ENCODE data around the gene FIGN.

The FIGN gene

DNA sequence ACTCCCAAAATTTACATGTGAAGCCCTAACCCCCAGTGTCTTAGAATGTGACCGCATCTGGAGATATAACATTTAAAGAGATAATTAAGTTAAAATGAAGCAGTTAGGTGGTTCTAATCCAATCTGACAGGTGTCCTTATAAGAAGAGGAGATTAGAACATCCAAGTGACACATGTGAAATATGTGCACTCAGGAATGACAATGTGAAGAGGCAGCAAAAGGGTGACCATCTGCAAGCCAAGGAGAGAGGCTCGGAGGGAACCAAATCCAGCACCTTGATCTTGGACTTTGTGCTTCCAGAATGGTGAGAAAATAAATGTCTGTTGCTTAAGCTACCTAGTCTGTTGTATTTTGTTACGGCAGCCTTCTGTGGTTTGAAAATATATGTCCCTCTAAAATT lies 165.4 kb downstream of the FIGN start:
- H3K36me3 ChIP-seq (ENCODE audit: insufficient read depth, low read length): no peaks in the 10 kb centered on the region
- H3K4me1 ChIP-seq (ENCODE audit: control insufficient read depth, insufficient read depth, low read length, unreplicated experiment): no peaks in the 10 kb centered on the region
- H3K79me2 ChIP-seq (ENCODE audit: control insufficient read depth, insufficient read depth, low read length, unreplicated experiment): no peaks in the 10 kb centered on the region
- no peak overlapping the region for H3K4me3 ChIP-seq (ENCODE audit: low read depth, low read length)
- no peak overlapping the region for H2AFZ ChIP-seq (ENCODE audit: low read length, unreplicated experiment)
- no peak overlapping the region for H3K27ac ChIP-seq (ENCODE audit: low read depth, low read length)
- no peaks in the 10 kb centered on the region for H3K27me3 ChIP-seq (ENCODE audit: insufficient read depth, low read length)

DNA sequence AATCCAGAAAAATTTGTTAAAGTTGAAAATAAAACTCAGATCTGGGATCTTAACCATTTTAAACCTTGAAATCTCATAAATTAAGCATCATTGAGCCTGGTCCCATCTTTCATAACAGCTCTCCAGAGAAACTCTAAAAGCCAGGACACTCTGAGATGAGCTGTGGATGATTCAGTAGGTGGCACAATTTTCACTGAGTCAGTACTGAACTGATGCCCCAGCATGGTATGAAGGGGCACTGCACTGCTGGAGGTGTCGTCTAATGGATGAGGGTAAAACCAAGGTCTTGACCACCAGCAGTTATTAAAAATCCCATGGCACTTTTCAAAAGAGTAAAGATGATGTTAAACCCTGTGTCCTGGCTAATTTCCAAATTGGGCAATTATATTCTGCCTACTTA lies 170.6 kb downstream of the FIGN start:
- Histone ChIP-seq H3K4me3 (ENCODE audit: low read depth, low read length) (no peak overlapping the region), H3K4me1 (ENCODE audit: control insufficient read depth, insufficient read depth, low read length, unreplicated experiment) (no peaks in the 10 kb centered on the region), H3K27ac (ENCODE audit: low read depth, low read length) (no peak overlapping the region), H2AFZ (ENCODE audit: low read length, unreplicated experiment) (no peak overlapping the region), H3K79me2 (ENCODE audit: control insufficient read depth, insufficient read depth, low read length, unreplicated experiment) (no peaks in the 10 kb centered on the region), H3K36me3 (ENCODE audit: insufficient read depth, low read length) (no peaks in the 10 kb centered on the region), H3K27me3 (ENCODE audit: insufficient read depth, low read length) (no peaks in the 10 kb centered on the region)

DNA sequence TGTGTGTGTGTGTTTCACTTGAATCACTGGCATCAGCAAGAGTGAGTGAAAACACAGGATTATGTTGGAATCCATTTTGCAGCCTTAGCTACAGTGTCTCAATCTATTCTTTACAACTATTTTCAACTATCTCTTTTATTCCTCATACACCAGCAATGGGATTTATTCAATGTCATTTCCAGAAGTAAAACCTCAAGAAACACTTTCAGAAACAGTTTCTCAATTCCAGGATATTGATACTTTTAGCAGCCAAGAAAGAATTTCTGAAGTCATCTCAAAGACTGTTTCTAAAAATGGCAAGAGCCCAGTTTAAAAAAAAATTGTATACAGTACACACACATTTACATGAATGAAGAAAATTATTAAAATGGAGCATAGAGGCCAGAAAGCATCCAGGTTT lies 171.6 kb downstream of the FIGN start:
- Histone ChIP-seq H3K79me2 (ENCODE audit: control insufficient read depth, insufficient read depth, low read length, unreplicated experiment) (no peaks in the 10 kb centered on the region), H3K27me3 (ENCODE audit: insufficient read depth, low read length) (no peaks in the 10 kb centered on the region), H3K4me3 (ENCODE audit: low read depth, low read length) (no peak overlapping the region), H3K36me3 (ENCODE audit: insufficient read depth, low read length) (no peaks in the 10 kb centered on the region), H3K27ac (ENCODE audit: low read depth, low read length) (no peak overlapping the region), H3K4me1 (ENCODE audit: control insufficient read depth, insufficient read depth, low read length, unreplicated experiment) (no peaks in the 10 kb centered on the region), H2AFZ (ENCODE audit: low read length, unreplicated experiment) (no peak overlapping the region)

DNA sequence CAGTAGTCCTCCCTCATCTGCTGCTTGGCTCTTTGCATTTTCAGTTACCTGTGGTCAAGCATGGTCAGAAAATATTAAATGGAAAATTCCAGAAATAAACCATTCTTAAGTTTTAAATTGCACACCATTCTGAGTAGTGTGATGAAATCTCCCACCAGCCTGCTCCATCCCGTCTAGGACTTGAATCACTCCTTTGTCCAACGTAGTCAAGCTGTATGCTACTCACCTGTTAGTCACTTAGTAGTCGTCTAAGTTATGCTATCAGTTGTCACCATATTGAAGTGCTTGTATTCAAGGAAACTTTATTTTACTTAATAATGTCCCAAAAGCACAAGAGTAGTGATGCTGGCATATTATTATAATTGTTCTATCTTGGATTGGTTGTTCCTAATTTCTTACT lies 172.5 kb downstream of the FIGN start:
- H3K27me3 ChIP-seq (ENCODE audit: insufficient read depth, low read length): no peaks in the 10 kb centered on the region
- no peak overlapping the region for H2AFZ ChIP-seq (ENCODE audit: low read length, unreplicated experiment)
- no peak overlapping the region for H3K27ac ChIP-seq (ENCODE audit: low read depth, low read length)
- H3K4me3 ChIP-seq (ENCODE audit: low read depth, low read length): no peak overlapping the region
- H3K79me2 ChIP-seq (ENCODE audit: control insufficient read depth, insufficient read depth, low read length, unreplicated experiment): no peaks in the 10 kb centered on the region
- H3K36me3 ChIP-seq (ENCODE audit: insufficient read depth, low read length): no peaks in the 10 kb centered on the region
- H3K4me1 ChIP-seq (ENCODE audit: control insufficient read depth, insufficient read depth, low read length, unreplicated experiment): no peaks in the 10 kb centered on the region

DNA sequence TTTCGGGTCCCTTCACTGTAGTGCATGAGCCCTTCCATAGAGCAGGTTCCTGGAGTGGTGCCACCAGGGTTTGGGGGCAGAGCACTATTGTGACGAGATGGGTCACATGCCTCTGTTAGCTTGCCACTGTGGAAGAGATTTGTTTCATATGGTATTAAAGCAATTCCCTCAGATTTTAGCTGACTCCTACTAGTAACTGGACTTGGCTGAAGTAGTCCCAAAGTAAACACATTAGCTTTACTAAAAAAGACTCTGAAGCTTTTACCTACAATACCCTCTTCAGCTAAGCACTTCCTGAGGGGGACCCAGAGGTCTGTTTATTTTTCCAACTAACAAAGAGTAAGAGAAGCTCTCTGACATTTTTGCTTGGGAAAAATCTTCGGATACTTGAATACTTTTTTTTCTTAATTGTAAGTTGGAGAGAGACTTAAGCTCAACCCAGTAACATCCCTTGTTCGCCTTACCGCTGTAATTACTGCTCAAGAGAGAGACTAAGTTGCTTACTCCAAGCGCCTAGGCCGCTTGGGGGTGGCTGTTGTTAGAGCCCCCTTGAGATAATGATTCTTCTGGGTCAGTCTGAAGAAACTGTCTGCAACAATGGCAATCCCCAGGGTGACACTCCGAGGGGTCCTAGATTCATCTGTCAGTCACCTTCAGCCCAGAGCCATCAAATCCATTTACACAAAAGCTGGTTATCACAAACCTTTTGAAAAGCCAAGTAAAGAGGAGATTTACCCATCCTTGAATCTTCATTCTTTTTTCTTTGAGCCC lies 177.4 kb downstream of the FIGN start:
- Histone ChIP-seq H3K27me3 (ENCODE audit: insufficient read depth, low read length) (no peaks in the 10 kb centered on the region), H3K36me3 (ENCODE audit: insufficient read depth, low read length) (no peaks in the 10 kb centered on the region), H3K4me3 (ENCODE audit: low read depth, low read length) (no peak overlapping the region), H2AFZ (ENCODE audit: low read length, unreplicated experiment) (no peak overlapping the region), H3K4me1 (ENCODE audit: control insufficient read depth, insufficient read depth, low read length, unreplicated experiment) (peaks cover 5% of the 10 kb centered on the region), H3K79me2 (ENCODE audit: control insufficient read depth, insufficient read depth, low read length, unreplicated experiment) (no peaks in the 10 kb centered on the region), H3K27ac (ENCODE audit: low read depth, low read length) (no peak overlapping the region)

GRCh38 chr2:163556511-163556910 lies 179.3 kb downstream of the FIGN start:
- H3K27me3 ChIP-seq (ENCODE audit: insufficient read depth, low read length): no peaks in the 10 kb centered on the region
- H3K79me2 ChIP-seq (ENCODE audit: control insufficient read depth, insufficient read depth, low read length, unreplicated experiment): no peaks in the 10 kb centered on the region
- H3K4me3 ChIP-seq (ENCODE audit: low read depth, low read length): no peak overlapping the region
- peaks cover 13% of the 10 kb centered on the region for H3K4me1 ChIP-seq (ENCODE audit: control insufficient read depth, insufficient read depth, low read length, unreplicated experiment)
- H3K36me3 ChIP-seq (ENCODE audit: insufficient read depth, low read length): no peaks in the 10 kb centered on the region
- no peak overlapping the region for H3K27ac ChIP-seq (ENCODE audit: low read depth, low read length)
- H2AFZ ChIP-seq (ENCODE audit: low read length, unreplicated experiment): no peak overlapping the region

DNA sequence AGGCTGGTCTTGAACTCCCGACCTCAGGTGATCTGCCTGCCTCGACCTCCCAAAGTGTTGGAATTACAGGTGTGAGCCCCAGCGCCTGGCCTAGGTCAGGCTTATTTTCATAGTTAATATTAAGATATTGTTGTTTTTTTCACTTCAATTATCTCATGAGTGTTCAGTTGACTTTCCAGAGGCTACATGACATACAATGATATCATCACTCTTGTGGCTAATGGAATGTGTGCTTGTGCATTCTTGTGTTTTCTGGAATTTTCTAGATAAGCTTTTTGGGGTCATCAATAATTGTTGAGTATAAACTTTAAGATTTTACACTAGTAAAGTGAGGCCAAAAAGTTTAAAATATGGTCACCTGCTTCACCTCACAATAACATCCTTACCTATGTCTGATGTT lies 180.9 kb downstream of the FIGN start:
- Histone ChIP-seq H3K79me2 (ENCODE audit: control insufficient read depth, insufficient read depth, low read length, unreplicated experiment) (no peaks in the 10 kb centered on the region), H2AFZ (ENCODE audit: low read length, unreplicated experiment) (no peak overlapping the region), H3K36me3 (ENCODE audit: insufficient read depth, low read length) (no peaks in the 10 kb centered on the region), H3K27ac (ENCODE audit: low read depth, low read length) (no peak overlapping the region), H3K4me1 (ENCODE audit: control insufficient read depth, insufficient read depth, low read length, unreplicated experiment) (peaks cover 14% of the 10 kb centered on the region), H3K4me3 (ENCODE audit: low read depth, low read length) (no peak overlapping the region), H3K27me3 (ENCODE audit: insufficient read depth, low read length) (no peaks in the 10 kb centered on the region)

- Histone ChIP-seq H3K79me2 (ENCODE audit: control insufficient read depth, insufficient read depth, low read length, unreplicated experiment) (no peaks in the 10 kb centered on the region), H3K36me3 (ENCODE audit: insufficient read depth, low read length) (no peaks in the 10 kb centered on the region), H3K27me3 (ENCODE audit: insufficient read depth, low read length) (no peaks in the 10 kb centered on the region), H2AFZ (ENCODE audit: low read length, unreplicated experiment) (no peak overlapping the region), H3K27ac (ENCODE audit: low read depth, low read length) (no peak overlapping the region), H3K4me3 (ENCODE audit: low read depth, low read length) (no peak overlapping the region), H3K4me1 (ENCODE audit: control insufficient read depth, insufficient read depth, low read length, unreplicated experiment) (peaks cover 14% of the 10 kb centered on the region)
Observed at GRCh38 chr2:163553601-163554000, 182.2 kb downstream of the FIGN start.

DNA sequence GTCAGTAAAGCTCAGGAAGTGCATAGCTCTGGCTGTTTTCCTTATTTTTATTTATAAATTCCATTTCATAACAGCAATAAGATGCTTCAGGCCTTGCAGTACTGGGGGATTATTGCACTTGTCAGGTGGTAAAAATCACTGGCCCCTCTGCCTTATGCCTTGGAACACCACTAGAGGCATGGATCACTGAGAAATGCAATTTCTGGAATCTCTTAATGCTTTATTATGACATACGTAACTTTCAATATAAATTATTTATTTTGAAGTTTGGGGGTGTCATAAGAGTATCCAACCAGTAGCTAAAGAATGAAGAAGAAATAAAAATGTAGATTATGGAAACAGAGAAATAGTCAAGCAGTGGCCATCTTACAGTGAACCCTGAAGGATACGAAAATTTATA lies 183.1 kb downstream of the FIGN start:
- no peaks in the 10 kb centered on the region for H3K27me3 ChIP-seq (ENCODE audit: insufficient read depth, low read length)
- H3K36me3 ChIP-seq (ENCODE audit: insufficient read depth, low read length): no peaks in the 10 kb centered on the region
- no peaks in the 10 kb centered on the region for H3K79me2 ChIP-seq (ENCODE audit: control insufficient read depth, insufficient read depth, low read length, unreplicated experiment)
- no peak overlapping the region for H3K4me3 ChIP-seq (ENCODE audit: low read depth, low read length)
- no peak overlapping the region for H3K27ac ChIP-seq (ENCODE audit: low read depth, low read length)
- H3K4me1 ChIP-seq (ENCODE audit: control insufficient read depth, insufficient read depth, low read length, unreplicated experiment): peaks cover 14% of the 10 kb centered on the region
- H2AFZ ChIP-seq (ENCODE audit: low read length, unreplicated experiment): no peak overlapping the region

GRCh38 chr2:163551616-163552373 lies 184.0 kb downstream of the FIGN start:
- Histone ChIP-seq H3K27ac (ENCODE audit: low read depth, low read length) (no peak overlapping the region), H3K27me3 (ENCODE audit: insufficient read depth, low read length) (no peaks in the 10 kb centered on the region), H3K79me2 (ENCODE audit: control insufficient read depth, insufficient read depth, low read length, unreplicated experiment) (no peaks in the 10 kb centered on the region), H3K4me3 (ENCODE audit: low read depth, low read length) (no peak overlapping the region), H2AFZ (ENCODE audit: low read length, unreplicated experiment) (no peak overlapping the region), H3K4me1 (ENCODE audit: control insufficient read depth, insufficient read depth, low read length, unreplicated experiment) (peaks cover 14% of the 10 kb centered on the region), H3K36me3 (ENCODE audit: insufficient read depth, low read length) (no peaks in the 10 kb centered on the region)

DNA sequence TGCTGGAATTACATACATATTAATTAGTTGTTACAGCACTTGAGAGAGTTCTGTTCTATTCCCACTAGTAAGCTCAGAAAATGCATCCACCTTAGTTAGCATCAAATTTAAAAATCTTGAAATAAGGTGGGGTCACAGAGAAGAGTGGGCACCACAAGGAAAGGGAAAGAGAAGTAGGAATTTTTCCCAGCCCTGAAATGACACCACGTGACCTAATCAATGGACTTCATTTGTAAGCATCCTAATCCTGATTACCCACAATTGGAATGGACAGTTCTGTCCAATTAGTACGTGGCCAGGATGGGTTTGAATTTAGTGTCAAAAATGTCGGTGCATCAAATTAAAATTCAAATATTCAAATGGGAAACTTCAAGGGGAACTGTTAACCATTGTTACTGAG lies 186.8 kb downstream of the FIGN start:
- H3K27me3 ChIP-seq (ENCODE audit: insufficient read depth, low read length): no peaks in the 10 kb centered on the region
- no peak overlapping the region for H2AFZ ChIP-seq (ENCODE audit: low read length, unreplicated experiment)
- H3K79me2 ChIP-seq (ENCODE audit: control insufficient read depth, insufficient read depth, low read length, unreplicated experiment): no peaks in the 10 kb centered on the region
- peaks cover 9% of the 10 kb centered on the region for H3K4me1 ChIP-seq (ENCODE audit: control insufficient read depth, insufficient read depth, low read length, unreplicated experiment)
- no peak overlapping the region for H3K27ac ChIP-seq (ENCODE audit: low read depth, low read length)
- H3K4me3 ChIP-seq (ENCODE audit: low read depth, low read length): no peak overlapping the region
- no peaks in the 10 kb centered on the region for H3K36me3 ChIP-seq (ENCODE audit: insufficient read depth, low read length)

Measured in ACC112 (cell line).